ENCODE results near the gene PAK4. TPM values are rescaled to one million over a fixed set of nuclear protein-coding genes. Genes with fewer than 3 reads are reported as not detected.

PAK4 gene
- total and polyA plus RNA-seq, 5 donors: 15.1 to 24.4 (median 20.4) TPM

DNA sequence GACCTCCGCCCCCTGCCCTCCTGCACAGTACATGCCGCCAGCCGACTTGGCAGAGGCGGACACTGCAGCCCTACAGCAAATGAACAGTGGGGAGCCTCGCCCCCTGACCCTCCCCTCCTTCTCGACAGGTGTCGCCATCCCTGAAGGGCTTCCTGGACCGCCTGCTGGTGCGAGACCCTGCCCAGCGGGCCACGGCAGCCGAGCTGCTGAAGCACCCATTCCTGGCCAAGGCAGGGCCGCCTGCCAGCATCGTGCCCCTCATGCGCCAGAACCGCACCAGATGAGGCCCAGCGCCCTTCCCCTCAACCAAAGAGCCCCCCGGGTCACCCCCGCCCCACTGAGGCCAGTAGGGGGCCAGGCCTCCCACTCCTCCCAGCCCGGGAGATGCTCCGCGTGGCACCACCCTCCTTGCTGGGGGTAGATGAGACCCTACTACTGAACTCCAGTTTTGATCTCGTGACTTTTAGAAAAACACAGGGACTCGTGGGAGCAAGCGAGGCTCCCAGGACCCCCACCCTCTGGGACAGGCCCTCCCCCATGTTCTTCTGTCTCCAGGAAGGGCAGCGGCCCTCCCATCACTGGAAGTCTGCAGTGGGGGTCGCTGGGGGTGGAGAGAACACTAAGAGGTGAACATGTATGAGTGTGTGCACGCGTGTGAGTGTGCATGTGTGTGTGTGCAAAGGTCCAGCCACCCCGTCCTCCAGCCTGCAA is 52.9 kb downstream of the PAK4 start:
- ATAC-seq (no peak), DNase-seq (no peak)
- Histone ChIP-seq H3K27me3 (ENCODE audit: control insufficient read depth, insufficient read depth) (no peaks in the 10 kb centered on the region), H3K4me3 (ENCODE audit: low read length) (no peak overlapping the region), H3K9me3 (ENCODE audit: control insufficient read depth, low read length) (no peaks in the 10 kb centered on the region), H3K27ac (ENCODE audit: low read length) (no peak overlapping the region), H3K4me1 (ENCODE audit: control insufficient read depth, insufficient read depth, low read length) (no peaks in the 10 kb centered on the region)
- WGBS: 92% methylated on average over 30 of the region's 30 CpGs
- intact Hi-C loops (cut with DNase I): no loop called here

DNA sequence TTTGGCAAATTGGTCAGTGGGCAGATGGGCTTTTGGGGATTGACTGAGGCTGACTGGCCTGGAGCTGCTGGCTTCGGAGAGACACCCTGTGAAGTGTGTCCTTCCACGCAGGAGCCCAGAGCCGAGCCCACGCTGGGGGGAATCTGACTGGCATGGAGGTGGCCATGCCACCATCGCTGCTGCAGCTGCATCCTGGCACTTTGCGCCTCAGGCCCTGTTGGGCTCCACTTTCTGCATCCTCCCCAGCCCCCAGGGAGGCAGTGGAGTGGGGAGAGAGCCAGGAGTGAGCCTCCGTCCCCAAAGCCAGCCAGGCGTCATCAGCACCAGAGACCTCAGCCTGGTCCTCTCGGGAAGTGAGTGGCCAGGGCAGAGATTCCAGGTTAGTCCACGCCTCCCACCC is 54.2 kb downstream of the PAK4 start:
- no peak for ATAC-seq
- Histone ChIP-seq H3K27me3 (ENCODE audit: control insufficient read depth, insufficient read depth) (no peaks in the 10 kb centered on the region), H3K4me1 (ENCODE audit: control insufficient read depth, insufficient read depth, low read length) (no peaks in the 10 kb centered on the region), H3K4me3 (ENCODE audit: low read length) (no peak overlapping the region), H3K27ac (ENCODE audit: low read length) (no peak overlapping the region), H3K9me3 (ENCODE audit: control insufficient read depth, low read length) (no peaks in the 10 kb centered on the region)
- 86% methylated on average over 10 of the region's 10 CpGs for WGBS
- DNase-seq: no peak
- intact Hi-C loops (cut with DNase I): no loop called here

DNA sequence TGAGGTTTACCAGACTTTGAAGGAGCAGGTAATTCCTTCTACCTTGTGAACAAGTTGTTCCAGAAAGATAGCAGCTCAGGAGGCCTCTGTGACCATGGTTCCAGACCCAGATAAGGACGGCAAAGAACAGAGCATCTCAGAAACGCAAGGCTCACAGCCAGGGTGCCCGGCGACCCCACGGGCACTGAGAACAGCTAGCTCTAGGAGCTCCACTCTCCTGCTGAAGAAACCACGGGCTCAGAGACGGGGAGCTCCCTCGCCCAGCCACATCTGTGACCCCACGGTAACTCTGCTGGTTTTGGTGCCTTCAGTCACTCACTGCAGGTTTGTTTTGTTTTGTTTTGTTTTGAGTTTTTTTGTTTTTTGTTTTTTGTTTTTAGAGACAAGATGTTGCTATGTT is 55.2 kb downstream of the PAK4 start:
- H3K9me3 ChIP-seq (ENCODE audit: control insufficient read depth, low read length): no peaks in the 10 kb centered on the region
- ATAC-seq (no peak), DNase-seq (no peak)
- WGBS: 85% methylated on average over 9 of the region's 9 CpGs
- no peaks in the 10 kb centered on the region for H3K4me1 ChIP-seq (ENCODE audit: control insufficient read depth, insufficient read depth, low read length)
- no peak overlapping the region for H3K27ac ChIP-seq (ENCODE audit: low read length)
- intact Hi-C loops (cut with DNase I): no loop called here
- no peaks in the 10 kb centered on the region for H3K27me3 ChIP-seq (ENCODE audit: control insufficient read depth, insufficient read depth)
- no peak overlapping the region for H3K4me3 ChIP-seq (ENCODE audit: low read length)

DNA sequence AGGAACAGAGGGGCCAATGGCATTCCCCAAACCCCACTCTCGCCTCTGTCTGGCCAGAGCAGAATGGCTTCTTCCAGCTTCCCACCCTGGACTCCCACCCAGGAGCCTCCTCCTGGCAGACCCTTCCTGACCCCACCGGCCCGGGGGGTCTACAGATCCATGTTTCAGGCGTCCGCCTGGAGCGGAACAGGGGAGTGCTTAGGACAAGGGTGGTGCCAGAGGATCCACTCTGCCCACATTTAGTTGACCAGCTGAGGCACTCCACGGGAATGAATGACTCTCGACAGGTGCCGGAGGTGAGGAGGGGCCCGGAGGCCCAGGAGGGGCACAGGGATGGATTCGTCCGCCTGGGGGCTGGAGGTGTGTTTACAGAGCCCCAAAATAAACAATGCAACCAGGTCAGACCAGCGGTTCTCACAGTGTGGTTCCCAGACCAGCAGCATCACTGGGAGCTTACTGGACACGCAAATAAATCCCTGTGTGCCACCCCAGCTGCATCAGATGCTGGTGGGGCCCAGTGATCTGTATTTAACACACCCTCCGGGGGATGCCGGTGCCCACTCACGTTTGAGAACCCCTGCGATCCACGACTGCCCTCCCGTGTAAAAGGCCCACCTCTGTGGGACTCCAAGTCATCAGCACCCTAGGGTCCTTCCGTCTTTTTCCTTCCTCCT is 56.1 kb downstream of the PAK4 start:
- ATAC-seq (peak in 1 of 2 donors; percentile 22), DNase-seq (no peak)
- Histone ChIP-seq H3K4me3 (ENCODE audit: low read length) (no peak overlapping the region), H3K4me1 (ENCODE audit: control insufficient read depth, insufficient read depth, low read length) (no peaks in the 10 kb centered on the region), H3K27ac (ENCODE audit: low read length) (no peak overlapping the region), H3K9me3 (ENCODE audit: control insufficient read depth, low read length) (no peaks in the 10 kb centered on the region), H3K27me3 (ENCODE audit: control insufficient read depth, insufficient read depth) (no peaks in the 10 kb centered on the region)
- WGBS: 84% methylated on average over 21 of the region's 21 CpGs
- intact Hi-C loops (cut with DNase I): no loop called here

DNA sequence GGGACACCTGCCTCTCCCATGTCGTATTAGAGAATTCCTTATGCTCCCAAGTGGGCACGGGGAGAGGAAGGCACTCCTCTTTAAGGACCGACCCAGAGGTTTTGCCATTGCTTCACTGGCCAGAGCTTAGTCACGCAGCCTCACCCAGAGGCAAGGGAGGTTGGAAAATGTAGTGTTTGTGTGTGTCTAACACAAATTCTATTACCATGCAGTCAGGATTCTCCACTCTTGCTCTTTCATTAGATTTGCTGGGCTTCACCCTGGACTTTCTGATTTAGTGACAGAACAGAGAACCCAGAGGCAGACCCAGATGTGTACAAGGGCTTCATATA is 56.6 kb downstream of the PAK4 start:
- ATAC-seq: no peak
- H3K9me3 ChIP-seq (ENCODE audit: control insufficient read depth, low read length): no peaks in the 10 kb centered on the region

DNA sequence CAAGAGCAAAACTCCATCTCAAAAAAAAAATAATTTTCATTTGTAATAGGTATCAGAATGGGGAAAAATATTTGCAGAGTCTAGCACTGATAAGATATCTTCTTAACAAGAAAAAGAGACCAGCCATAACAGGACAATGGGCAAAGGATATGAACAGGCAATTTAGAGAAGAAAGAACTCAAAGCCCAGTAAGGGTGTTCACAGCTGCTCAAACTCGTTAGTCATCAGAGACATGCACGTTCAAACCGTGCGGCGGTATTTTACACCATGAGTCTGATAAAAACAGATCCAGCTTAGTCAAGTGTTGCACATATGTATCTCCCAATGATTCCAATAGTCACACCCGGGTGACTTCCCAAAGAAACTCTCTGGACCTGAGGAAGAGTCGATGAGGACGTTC is 57.5 kb downstream of the PAK4 start:
- DNase-seq: no peak
- ATAC-seq: no peak
- Histone ChIP-seq H3K4me1 (ENCODE audit: control insufficient read depth, insufficient read depth, low read length) (no peaks in the 10 kb centered on the region), H3K4me3 (ENCODE audit: low read length) (no peak overlapping the region), H3K9me3 (ENCODE audit: control insufficient read depth, low read length) (no peaks in the 10 kb centered on the region), H3K27me3 (ENCODE audit: control insufficient read depth, insufficient read depth) (no peaks in the 10 kb centered on the region), H3K27ac (ENCODE audit: low read length) (no peak overlapping the region)
- intact Hi-C loops (cut with DNase I): no loop called here
- 82% methylated on average over 8 of the region's 8 CpGs for WGBS

More for the DNA sequence above, 56.6 kb downstream of the PAK4 start:
- Histone ChIP-seq H3K4me3 (ENCODE audit: low read length) (no peak overlapping the region), H3K27ac (ENCODE audit: low read length) (no peak overlapping the region), H3K27me3 (ENCODE audit: control insufficient read depth, insufficient read depth) (no peaks in the 10 kb centered on the region), H3K4me1 (ENCODE audit: control insufficient read depth, insufficient read depth, low read length) (no peaks in the 10 kb centered on the region)
- WGBS: 82% methylated on average over 4 of the region's 4 CpGs
- no peak for DNase-seq
- intact Hi-C loops (cut with DNase I): no loop called here

DNA sequence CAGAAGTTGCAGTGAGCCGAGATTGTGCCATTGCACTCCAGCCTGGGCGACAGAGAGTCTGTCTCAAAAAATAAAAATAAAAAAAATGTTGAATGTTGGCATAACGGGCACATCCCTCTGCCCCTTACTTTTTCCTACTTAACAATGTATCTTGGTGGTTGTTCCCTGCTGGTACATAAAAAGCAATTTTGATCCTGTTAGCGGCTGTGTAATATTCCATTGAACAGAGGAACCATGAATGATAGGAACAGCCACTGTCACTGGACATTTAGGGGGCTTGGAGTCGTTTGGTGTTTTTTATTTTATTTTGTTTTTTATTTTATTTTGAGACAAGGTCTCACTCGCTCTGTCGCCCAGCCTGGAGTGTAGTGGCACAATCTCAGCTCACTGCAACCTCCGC is 60.8 kb downstream of the PAK4 start:
- Histone ChIP-seq H3K4me1 (ENCODE audit: control insufficient read depth, insufficient read depth, low read length) (no peaks in the 10 kb centered on the region), H3K9me3 (ENCODE audit: control insufficient read depth, low read length) (no peaks in the 10 kb centered on the region), H3K4me3 (ENCODE audit: low read length) (no peak overlapping the region), H3K27ac (ENCODE audit: low read length) (no peak overlapping the region), H3K27me3 (ENCODE audit: control insufficient read depth, insufficient read depth) (no peaks in the 10 kb centered on the region)
- intact Hi-C loops (cut with DNase I): loop anchor here (2.0 to 5.0 kb wide), 3 partner anchors 59 to 64 kb away; partner anchors contain the start of gene PAK4 (in 1 of the 4)
- ATAC-seq (no peak), DNase-seq (peak in 1 of 3 donors; percentile 10)
- 88% methylated on average over 8 of the region's 8 CpGs for WGBS

DNA sequence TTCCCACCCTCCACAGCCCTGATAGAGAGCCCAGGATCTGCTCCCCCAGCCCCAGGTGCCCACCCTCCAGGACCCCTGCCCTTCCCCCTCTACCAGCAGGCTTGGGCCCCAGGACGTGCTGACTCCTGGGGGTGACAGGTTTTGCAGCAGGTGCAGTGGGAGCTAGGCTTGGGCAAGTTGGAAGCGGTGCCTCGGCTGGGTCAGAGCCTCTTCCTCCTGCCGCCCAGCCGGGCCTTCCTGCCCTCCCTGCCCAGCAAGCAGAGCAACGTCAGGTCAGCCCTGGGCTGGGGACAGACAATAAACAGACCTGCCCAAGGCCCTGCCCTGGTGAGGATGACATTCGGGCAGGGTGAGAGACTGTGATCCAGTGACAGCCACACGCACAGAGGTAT is 62.0 kb downstream of the PAK4 start:
- Histone ChIP-seq H3K4me1 (ENCODE audit: control insufficient read depth, insufficient read depth, low read length) (no peaks in the 10 kb centered on the region), H3K9me3 (ENCODE audit: control insufficient read depth, low read length) (no peaks in the 10 kb centered on the region), H3K27me3 (ENCODE audit: control insufficient read depth, insufficient read depth) (no peaks in the 10 kb centered on the region), H3K4me3 (ENCODE audit: low read length) (no peak overlapping the region), H3K27ac (ENCODE audit: low read length) (no peak overlapping the region)
- intact Hi-C loops (cut with DNase I): loop anchor here (2.0 to 5.0 kb wide), 3 partner anchors 60 to 65 kb away; partner anchors contain the start of gene PAK4 (in 1 of the 4)
- WGBS: 35% methylated on average over 8 of the region's 8 CpGs
- ATAC-seq (peak; percentile 29 to 40), DNase-seq (no peak)

DNA sequence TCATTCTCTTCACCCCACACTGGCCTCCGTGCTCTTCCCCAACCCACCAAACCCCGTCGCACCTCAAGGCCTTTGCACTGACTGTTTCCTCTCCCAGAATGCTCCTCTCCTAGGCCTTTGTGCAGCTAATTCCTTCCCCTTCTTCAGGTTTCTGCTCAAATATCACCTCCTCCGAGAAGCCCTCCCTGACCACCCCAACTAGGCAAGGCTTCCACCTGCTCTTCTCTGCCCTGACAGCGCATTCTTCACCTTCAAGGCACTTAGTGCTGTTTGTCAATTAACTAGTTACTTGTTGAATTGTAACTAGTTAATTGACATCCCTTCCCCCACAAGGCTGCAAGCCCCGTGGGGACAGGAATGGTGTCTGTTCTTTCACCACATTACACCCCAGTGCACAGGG is 63.4 kb downstream of the PAK4 start:
- Histone ChIP-seq H3K4me1 (ENCODE audit: control insufficient read depth, insufficient read depth, low read length) (no peaks in the 10 kb centered on the region), H3K4me3 (ENCODE audit: low read length) (no peak overlapping the region), H3K27me3 (ENCODE audit: control insufficient read depth, insufficient read depth) (no peaks in the 10 kb centered on the region), H3K27ac (ENCODE audit: low read length) (no peak overlapping the region), H3K9me3 (ENCODE audit: control insufficient read depth, low read length) (no peaks in the 10 kb centered on the region)
- no peak for ATAC-seq
- DNase-seq: peak in 1 of 3 donors; percentile 14
- intact Hi-C loops (cut with DNase I): loop anchor here in 3 of 4 donors (5.0 kb wide), 2 partner anchors 62 to 67 kb away; partner anchors contain the start of gene PAK4 (in 1 of the 3)
- WGBS: 75% methylated on average over 6 of the region's 6 CpGs

DNA sequence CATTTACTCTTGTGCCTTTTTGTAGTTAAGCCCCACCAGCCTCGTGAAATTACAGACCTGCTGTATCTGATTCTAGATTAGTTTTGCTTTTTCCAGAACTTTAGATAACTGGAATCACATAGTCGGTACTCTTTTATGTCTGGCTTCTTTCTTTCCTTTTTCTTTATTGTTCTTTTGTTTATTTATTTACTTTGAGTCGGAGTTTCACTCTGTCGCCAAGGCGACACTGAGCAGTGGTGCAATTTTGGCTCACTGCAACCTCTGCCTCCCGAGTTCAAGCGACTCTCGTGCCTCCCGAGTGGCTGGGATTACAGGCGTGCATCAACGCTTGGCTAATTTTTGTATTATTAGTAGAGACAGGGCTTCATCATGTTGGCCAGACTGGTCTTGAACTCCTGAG is 65.2 kb downstream of the PAK4 start:
- no peaks in the 10 kb centered on the region for H3K27me3 ChIP-seq (ENCODE audit: control insufficient read depth, insufficient read depth)
- H3K4me3 ChIP-seq (ENCODE audit: low read length): no peak overlapping the region
- intact Hi-C loops (cut with DNase I): loop anchor here in 1 of 4 donors (10.0 kb wide), 1 partner anchor 134 kb away; the partner anchor contains the start of gene LRFN1
- H3K9me3 ChIP-seq (ENCODE audit: control insufficient read depth, low read length): no peaks in the 10 kb centered on the region
- ATAC-seq (no peak), DNase-seq (peak in 1 of 3 donors; percentile 7)
- no peaks in the 10 kb centered on the region for H3K4me1 ChIP-seq (ENCODE audit: control insufficient read depth, insufficient read depth, low read length)
- WGBS: 38% methylated on average over 11 of the region's 11 CpGs
- no peak overlapping the region for H3K27ac ChIP-seq (ENCODE audit: low read length)

DNA sequence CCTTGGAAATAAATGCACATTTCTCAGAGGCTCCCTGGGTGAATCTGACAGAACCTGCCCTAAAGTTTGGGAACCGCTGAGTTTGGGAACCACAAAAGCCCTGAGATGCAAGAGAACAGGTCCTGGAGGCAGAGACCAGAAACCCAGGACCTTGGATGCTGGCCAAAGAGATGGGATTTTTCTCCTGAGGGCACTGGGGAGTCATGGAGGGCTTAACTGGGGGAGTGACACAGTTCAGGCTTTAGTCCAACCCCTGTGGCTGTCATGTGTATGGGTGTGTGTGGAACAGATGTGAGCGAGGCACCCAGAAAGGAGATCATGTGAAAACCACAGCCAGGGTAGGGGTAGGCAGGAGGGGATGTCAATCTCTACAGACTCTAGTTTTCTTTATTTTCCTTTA is 67.3 kb downstream of the PAK4 start:
- no peaks in the 10 kb centered on the region for H3K9me3 ChIP-seq (ENCODE audit: control insufficient read depth, low read length)
- intact Hi-C loops (cut with DNase I): loop anchor here in 1 of 4 donors (10.0 kb wide), 1 partner anchor 132 kb away; the partner anchor contains the start of gene LRFN1
- no peaks in the 10 kb centered on the region for H3K27me3 ChIP-seq (ENCODE audit: control insufficient read depth, insufficient read depth)
- H3K4me3 ChIP-seq (ENCODE audit: low read length): no peak overlapping the region
- H3K27ac ChIP-seq (ENCODE audit: low read length): no peak overlapping the region
- WGBS: 82% methylated on average over 2 of the region's 2 CpGs
- ATAC-seq (no peak), DNase-seq (no peak)
- no peaks in the 10 kb centered on the region for H3K4me1 ChIP-seq (ENCODE audit: control insufficient read depth, insufficient read depth, low read length)

All from right cardiac atrium (tissue), 5 donors.